Glomerular endothelial cell (primary cell): ENCODE data around the gene MAP4K5. TPM values are rescaled to one million over a fixed set of nuclear protein-coding genes. Genes with fewer than 3 reads are reported as not detected.
"Not testable (repeated sequence)": the region's sequence is repeated elsewhere in the genome, so short reads cannot be mapped to it uniquely, and the experiment has no call there.

Experiments
- DNase-seq: peaks from one replicate; pipeline ENCODE4 v3.0.0-alpha.2; 2011; ENCODE audit warnings: low read depth, low spot score; ENCODE audit errors: extremely low read depth
- total RNA-seq: library from RNA; depleted of rRNA; stranded (reverse); fragments of >200 nt; gene quantifications from 2 replicates; pipeline ENCODE4 v1.2.3, GENCODE V29; 2015

Gene MAP4K5
- total RNA-seq, 1 donor from 2014 or later = 155 TPM

DNA sequence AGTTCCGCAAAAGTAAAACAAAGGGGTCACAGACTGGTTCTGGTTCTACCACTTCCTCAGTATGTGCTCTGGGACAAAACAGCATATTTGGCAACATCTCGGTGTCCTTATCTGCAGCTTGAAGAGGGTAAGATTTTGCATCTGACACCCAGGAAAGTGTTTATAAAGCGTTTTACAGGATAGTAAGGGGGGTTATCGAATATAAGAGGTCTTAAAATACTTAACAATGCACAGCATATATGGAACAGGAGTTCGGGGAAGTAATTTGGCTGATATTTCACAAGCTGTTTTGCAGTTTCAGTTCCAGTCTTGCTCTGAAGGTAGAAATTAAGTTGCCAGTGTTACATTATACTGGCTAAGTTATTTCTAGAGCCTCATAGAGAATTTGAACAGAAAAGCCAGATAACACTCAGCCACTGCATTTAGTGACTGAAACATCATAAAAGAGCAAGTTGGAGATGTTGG lies 904 bp upstream of the MAP4K5 start:
- DNase-seq = no peak

DNA sequence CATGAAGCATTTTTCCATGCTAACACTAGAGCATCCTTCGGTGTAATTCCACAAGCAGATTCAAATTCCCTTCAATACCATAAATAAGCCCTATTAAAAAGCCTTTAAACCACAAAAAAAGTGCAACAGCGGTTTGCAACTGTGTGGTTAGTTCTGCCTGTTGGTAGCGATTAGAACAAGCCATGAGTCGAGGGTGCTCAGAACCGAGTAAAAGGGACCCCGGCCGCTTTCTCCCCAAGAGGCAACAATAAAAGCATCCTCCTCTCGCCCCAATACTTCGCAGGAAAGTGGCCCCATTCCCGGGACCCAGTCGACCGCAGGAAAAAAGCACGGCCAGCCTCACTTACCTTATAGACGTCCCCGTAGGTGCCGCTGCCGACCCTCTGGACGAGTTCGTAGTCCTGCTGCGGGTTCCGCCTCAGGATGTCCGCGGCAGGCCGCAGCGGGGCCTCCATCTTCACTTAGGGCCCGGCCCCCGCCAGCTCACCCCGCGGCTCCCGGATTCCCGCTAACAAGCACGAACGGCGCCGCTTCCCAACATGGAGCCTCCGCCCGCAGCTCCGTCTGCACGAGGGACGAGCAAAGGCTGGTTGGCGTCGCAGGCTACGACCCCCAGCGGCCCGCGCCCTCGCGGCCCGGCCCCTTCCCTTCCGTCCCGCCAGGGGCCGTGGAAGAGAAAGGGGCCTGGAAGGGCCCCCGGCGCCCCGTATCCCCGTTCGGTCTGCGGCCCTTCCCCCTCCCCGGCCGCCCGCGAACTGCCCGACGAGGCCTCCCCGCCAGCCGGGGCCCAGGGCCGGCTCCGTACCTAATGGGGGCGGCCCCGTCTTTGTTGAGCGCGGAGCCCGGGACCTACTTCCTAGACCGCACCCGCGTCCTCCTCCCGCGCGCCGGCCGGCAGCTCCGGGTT lies 521 bp downstream of the MAP4K5 start:
- no peak for DNase-seq

DNA sequence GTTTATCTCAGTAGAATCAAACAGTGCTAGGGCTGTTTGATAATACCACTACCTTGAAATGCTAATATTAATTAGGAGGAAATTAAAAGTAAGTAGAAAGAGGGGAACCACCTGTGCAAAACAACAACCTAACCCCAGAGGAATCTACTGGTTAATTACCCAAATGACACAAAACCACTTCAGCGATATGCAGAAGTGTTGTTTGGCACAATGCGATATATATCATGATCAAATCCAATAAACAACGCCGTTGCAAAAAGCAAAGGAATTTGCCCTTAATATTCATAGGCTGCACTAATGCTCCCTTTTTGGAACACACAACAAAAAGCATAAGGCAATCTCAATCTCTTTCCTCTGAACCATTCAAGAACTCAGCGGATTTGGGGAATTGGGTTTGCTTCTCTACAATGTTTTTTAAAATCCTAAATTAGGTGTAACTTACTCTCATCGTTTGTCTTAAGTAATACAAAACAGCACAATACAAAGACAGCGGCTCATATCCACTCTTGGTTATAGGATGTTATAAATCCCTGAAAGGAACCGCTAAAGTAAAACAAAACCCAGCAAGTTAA lies 1.5 kb downstream of the MAP4K5 start:
- no peak for DNase-seq

DNA sequence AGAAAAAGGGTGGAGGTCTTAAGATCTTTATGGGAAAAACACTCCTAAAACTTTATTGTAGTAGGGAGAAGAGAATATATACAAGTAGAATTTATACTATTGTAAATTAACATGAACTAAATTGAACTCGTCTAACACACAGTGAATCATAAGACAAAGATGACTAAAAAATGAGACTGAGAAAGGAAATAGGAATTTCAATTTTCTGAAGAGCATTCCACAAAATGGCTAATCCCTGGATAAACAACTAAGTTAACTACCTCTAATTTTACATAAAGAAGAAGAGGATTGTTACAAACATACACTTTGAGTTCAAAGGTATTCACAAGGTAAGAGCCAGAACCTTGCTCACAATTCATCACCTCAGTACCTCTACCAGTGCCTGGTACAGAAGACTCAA lies 2.0 kb downstream of the MAP4K5 start:
- no peak for DNase-seq

DNA sequence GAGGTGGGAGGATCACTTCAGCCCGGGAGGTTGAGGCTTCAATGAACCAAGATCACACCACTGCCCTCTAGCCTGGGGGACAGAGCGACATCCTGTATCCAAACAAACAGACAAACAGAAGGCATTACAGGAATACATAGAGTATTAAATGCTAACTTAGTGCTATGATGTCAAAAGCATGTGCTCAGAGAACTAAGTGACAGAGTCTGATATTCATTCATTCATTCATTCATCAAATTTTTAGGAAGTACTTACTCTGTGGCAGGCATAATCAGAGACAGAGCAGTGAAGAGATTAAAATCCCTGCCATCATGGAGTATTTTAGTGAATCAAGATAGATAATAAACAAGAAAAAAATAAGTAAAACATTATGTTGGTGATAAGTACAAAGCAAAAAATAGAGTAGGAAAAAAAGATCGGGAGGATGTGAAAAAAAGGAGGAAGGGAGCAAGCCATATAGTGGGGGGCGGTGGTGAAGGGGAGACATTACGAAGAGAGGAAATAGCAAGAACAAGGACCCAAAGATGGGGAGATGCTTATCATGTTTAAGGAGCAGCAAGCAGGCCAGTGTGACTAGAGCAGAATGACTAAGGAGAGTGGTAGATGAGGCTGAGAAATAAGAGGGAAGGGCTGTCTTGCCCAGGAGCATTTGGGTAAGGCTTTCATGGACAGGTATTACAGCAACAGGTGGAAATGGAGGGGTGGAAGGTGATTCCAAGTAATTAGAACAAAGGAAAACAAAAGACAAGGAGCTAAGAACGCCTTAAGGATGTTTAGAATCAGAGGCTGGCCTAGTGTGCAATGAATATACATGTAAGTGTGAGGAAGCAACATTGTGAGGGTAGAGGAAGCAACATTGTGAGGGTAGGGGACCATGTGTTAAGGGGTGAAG lies 2.8 kb downstream of the MAP4K5 start:
- DNase-seq = no peak

DNA sequence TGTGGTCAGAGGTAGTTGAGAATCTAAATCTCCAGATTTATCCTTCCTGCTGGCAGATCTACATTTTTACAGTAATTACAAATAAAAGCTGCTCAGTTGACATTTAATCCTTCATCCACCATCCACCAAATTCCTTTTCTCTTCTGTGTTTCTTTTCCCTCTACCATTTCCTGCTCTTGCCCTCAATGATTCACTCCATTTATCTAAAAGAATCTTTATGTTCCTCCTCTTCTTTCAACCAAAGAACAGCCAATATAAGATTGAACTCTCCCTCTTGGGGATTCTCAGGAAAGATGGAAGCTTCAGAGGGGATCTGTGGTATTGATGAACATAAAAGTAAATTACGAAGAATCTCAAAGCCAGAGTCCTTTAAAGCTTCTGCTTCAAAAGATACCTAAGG lies 4.4 kb downstream of the MAP4K5 start:
- no peak for DNase-seq

DNA sequence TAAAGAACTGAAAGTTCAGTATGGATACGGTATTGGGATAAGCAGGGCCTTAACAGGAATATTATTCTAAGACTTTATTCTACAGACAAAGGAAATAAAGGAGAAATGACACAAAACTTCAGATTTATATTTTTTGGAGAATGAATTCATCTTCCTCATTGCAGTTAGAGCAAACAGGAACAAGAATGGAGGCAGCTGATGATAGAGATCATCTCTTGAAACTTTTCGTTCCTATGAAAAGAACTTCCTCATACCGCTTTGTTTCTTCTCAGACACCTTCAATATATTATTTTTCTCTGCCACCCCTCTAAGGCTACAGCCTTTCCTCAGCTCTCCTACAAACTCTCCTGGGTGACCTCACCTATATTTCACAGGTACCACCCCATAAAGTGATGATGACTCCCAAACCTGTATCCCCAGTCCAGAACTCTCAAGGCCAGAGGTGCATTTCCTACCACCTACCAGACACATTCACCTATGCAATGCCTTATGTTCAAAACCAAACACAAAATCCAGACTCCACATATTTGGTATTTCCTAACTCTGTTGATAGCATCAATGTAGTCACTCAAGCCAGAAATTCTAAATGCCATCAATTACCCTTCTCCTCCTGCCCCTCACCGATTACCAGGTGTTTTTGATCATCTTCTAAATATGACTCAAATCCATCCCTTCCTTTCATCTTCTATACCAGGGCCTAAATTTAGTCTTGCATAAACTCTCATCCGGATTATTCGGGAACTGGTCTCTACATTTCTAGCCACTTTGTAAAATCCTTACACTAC lies 7.4 kb downstream of the MAP4K5 start:
- DNase-seq = no peak

DNA sequence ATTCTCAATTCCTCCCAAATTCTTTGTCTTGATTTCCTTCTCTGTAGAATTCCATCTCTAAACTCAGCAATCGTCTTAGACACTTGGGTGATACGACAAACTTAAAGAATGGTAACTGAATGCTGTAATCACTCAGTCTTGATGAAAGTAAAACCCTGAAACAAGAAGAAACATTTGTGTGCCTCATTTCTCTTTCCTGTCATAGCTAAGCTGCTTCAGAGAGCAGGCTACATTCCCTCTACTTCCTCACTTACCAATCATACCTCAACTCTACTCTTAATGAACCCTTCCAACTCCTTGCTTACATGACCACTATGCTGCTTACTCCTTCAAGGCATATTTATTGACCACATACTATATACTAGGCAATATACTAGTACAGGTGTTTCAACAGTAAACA lies 8.3 kb downstream of the MAP4K5 start:
- no peak for DNase-seq

DNA sequence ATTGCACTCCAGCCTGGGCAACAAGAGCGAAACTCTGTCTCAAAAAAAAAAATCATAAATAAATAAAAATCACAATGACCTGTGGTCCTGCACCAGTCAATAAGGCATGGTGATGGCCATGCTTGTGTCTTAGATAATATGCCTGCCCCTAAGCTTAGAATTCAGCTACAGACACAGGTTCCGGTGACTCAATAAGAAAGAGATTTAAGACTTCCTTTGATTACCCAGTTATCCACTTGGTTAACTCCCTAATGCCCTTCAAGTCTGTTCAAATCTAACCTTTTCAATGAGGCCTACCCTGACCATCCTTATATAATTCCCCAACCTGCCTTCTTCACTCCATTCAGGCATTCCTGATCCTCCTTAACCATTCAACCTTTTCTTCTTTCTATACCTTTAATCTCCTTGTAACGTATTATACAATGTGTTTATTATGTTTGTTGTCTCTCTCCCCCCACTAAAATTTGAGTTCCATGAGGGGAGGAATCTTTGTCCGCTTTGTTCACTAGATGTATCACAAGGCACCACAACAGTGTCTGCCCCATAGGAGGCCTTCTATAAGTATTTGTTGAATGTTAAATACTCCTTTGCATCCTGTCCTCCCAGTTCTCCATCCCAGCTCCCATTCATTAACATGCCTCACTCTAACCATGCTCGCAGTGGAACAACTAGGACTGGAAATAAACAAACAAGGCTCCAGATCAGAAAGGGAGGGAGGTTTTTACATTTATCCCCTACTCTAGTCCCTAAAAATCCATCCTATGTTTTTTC lies 8.9 kb downstream of the MAP4K5 start:
- no peak for DNase-seq

DNA sequence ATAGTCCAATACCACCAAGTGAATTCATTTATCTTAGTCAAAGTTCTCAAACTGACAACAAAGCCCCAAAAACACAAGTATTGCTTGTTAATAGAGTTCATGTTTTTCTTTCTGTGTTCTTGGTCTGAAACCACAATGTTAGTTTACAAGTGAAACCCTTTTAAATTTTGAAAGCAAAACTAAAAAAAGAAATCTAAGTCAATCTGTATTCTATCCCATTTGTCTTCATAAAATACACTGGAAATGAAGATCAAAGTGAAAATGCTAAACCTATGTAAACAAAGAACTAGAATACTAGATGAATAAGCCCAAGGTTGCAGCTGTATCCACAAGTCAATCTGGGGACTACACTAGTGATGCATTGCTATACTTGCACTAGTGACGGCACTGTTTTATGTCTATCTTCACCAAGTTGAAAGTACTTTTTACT lies 10.4 kb downstream of the MAP4K5 start:
- DNase-seq = no peak

DNA sequence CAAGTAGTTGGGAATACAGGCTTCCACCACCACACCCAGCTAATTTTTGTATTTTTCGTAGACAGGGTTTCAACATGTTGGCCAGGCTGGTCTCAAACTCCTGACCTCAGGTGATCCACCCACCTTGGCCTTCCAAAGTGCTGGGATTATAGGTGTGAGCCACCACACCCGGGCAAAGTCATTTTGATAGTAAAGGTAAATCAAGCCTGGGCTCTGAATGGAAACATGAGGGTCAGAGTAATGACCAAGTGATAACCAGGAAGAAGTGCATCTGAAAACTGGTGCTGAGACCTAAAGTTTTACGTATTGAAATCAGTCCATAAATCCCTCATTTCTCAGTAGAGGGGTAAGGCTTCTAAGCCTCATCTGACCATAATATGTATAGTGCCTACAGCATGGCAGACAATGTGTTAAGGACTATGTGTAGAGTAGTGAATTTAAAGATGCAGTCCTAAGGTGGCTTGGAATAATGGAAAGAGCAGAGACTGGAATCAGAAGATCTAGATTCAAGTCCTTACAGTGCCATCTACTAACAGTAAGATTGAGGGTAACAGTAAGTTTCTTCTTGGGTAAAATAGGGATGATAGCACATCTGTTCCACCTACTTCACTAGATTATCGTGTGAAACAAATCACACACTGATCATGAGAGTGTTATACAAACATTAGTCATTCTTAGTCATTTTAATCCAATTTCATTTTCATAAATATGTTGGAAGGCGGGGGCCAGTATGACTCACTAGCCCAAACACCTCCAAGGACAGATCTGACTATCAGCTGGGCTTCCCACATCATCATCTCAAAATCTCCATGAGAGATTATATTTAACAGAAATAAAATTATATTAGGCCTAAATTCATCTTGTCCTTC lies 11.2 kb downstream of the MAP4K5 start:
- peak; percentile 54 for DNase-seq

DNA sequence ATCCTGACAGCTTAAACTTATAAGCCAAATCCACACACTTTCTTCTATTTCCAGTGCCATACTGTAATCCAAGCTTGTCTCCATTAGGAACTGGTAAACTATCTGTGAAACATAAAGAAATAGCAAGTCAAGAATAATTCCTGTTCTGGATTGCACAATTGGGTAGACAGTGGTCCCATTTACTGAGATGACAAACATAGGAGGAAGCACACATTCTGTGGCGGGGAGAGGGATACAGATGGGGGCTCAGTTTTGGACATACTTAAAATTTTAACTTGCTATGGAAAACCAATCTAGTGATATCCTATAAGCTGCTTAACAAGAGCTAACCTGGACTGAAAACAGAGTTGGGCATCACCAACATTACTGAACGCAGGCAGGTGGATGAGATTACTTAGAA lies 16.3 kb downstream of the MAP4K5 start:
- DNase-seq = no peak

DNA sequence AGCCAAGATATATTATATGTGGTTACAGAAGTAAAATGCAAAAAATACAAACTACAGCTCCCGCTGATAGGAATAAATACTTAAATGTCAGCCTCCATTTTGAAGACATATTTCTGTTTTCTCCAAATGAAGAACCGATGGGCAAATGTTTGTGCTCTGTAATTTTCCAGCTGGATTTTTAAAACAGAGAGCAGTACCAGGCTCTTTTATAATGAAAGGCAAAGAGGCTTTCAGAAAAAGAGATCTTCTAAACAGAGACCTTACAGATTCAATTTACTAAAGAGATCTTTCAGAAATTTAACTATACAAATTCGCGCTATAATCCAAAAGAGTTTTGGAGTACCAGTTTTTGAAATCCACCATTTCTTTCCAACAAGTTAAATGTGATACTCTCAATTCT lies 19.9 kb downstream of the MAP4K5 start:
- DNase-seq = no peak

DNA sequence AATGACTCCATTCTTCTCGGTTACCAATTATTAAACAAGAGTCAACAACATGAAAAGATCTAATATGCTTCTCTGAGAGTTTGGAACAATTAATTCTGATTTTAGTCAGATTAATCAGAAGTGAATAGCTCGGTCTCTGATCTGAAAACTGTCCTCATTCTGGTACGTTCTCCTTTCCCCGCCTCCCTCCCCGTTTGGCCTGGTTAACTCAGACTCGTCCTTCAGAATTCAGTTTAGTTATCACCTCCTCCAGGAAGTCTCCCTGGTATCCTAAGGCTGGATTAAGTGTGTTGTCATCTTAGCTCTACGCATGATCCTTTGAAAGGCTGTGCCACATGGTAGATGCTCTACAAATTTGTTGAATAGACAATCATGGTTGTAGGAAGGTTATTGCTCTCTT lies 22.2 kb downstream of the MAP4K5 start:
- no peak for DNase-seq

DNA sequence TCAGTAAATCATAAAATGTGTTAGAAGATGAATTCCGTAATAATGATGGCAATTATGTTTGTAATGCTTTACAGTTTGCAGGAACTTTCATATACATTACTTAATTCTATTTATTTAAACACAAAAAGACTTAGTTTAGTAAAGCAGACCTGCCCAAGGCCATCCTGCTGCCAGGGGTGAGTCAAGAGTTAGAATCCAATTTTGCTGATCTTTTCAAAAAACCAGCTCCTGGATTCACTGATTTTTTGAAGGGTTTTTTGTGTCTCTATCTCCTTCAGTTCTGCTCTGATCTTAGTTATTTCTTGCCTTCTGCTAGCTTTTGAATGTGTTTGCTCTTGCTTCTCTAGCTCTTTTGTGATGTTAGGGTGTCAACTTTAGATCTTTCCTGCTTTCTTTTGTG lies 25.3 kb downstream of the MAP4K5 start:
- not testable (repeated sequence) for DNase-seq

DNA sequence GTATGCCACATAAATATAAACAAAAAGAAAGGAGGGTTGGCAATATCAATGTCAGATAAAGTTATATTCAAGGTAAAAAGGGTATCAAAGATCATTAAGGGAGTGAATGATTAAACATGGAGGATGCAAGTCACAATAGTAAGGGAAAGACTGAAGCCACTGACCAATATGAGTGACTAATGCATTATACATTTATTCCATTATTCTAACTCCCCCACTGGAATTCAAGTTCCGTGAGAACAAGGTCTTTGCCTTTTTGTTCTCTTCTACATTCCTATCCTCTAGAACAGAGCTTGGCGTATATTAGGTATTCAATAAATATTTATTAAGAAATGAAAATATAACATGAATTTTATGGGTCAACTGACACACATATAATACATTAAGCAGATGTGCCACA lies 30.7 kb downstream of the MAP4K5 start:
- DNase-seq = no peak

DNA sequence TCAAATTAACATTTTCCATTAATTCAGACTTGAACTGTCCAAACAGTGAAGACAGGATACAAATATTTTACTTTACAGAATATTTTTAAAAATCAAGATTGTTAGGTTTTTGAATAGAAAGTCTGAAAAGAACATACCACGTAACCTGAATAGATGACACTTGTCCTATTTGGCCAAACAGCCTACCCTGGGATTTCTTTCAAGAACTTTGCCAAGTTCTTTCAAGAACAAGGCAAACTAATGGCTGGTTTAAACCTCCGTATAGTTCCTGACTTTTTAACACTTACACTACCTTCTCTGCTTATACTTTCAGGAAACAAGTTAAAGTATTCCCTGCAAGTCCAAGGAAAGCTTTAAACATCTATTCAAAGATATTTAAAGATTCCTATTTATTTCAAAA lies 35.0 kb downstream of the MAP4K5 start:
- DNase-seq = no peak

DNA sequence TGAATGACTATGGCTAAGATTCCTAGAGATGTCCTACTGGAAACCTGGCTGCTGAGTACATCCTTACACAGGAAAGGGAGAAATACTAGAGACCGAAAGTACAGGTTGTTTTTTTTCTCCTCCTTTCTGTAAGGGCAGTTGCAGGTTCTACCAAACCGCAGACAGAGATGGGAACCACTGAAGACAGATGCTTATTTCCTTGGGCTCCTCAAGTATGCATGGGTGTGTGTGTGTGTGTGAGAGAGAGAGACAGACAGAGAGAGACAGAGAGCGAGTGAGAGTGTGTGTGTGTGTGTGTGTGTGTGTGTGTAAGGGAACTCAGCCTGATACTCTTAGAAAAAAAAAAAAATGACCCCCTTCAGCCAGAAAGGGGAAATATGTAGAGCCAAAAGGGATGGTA lies 42.5 kb downstream of the MAP4K5 start:
- no peak for DNase-seq

DNA sequence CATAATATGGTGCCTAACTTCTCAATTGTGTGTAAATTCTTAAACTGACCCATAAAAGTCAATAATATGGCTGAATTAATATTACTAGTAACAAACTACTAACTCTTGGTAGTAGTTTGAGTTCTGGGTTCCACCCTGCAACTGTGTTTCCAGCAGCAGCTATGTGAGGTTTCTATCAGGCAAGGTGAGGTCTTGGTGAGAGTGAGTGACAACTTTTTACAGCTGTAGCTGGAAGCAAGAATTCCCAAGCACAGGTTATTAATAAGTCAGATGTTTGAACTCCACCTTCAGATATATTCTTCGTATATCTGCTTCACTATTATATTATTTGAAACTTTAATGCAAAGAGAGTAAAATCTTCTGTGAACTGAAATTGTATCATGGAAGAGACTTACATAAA lies 43.8 kb downstream of the MAP4K5 start:
- no peak for DNase-seq
